H9 (cell line): ENCODE measurements around the gene SNTG2. TPM values are rescaled to one million over a fixed set of nuclear protein-coding genes. Genes with fewer than 3 reads are reported as not detected.

Experiments
- DNase-seq: peaks from one replicate; pipeline ENCODE4 v3.0.0-alpha.2; 2017
- H2AFZ ChIP-seq: one replicate; pipeline ENCODE4 v1.6.1; 2013; ENCODE audit warnings: mild to moderate bottlenecking, low read length, control low read depth, moderate library complexity
- H2AK5ac ChIP-seq: 2 replicates; pipeline ENCODE4 v1.6.1; 2013; ENCODE audit warnings: low read length, control low read depth, mixed read lengths; ENCODE audit not compliant: insufficient read length
- H2BK120ac ChIP-seq: one replicate; pipeline ENCODE4 v1.6.1; 2013; ENCODE audit warnings: low read depth, mild to moderate bottlenecking, low read length, control low read depth, inconsistent platforms; ENCODE audit not compliant: poor library complexity, severe bottlenecking
- H2BK12ac ChIP-seq: 2 replicates; pipeline ENCODE4 v1.6.1; 2013; ENCODE audit warnings: low read length, control low read depth, mixed read lengths, low read depth; ENCODE audit not compliant: insufficient read length
- H2BK15ac ChIP-seq: 2 replicates; pipeline ENCODE4 v1.6.1; 2013; ENCODE audit warnings: low read depth, low read length, control low read depth
- H2BK20ac ChIP-seq: one replicate; pipeline ENCODE4 v1.6.1; 2013; ENCODE audit warnings: low read depth, mild to moderate bottlenecking, low read length, control low read depth, inconsistent platforms; ENCODE audit not compliant: poor library complexity, severe bottlenecking
- H2BK5ac ChIP-seq: 2 replicates; pipeline ENCODE4 v1.6.1; 2013; ENCODE audit warnings: low read length, control low read depth, mixed read lengths; ENCODE audit not compliant: insufficient read length
- H3K14ac ChIP-seq: 2 replicates; pipeline ENCODE4 v1.6.1; 2013; ENCODE audit warnings: low read length, control low read depth; ENCODE audit not compliant: insufficient read depth
- H3K18ac ChIP-seq: 2 replicates; pipeline ENCODE4 v1.6.1; 2013; ENCODE audit warnings: low read depth, mild to moderate bottlenecking, mixed read lengths, low read length, control low read depth; ENCODE audit not compliant: insufficient read length
- H3K23ac ChIP-seq: 2 replicates; pipeline ENCODE4 v1.6.1; 2013; ENCODE audit warnings: low read length, control low read depth, mixed read lengths, low read depth; ENCODE audit not compliant: insufficient read length
- H3K23me2 ChIP-seq: 2 replicates; pipeline ENCODE4 v1.6.1; 2013; ENCODE audit warnings: low read depth, mild to moderate bottlenecking, mixed read lengths, low read length, control low read depth; ENCODE audit not compliant: insufficient read length, poor library complexity, severe bottlenecking
- H3K27ac ChIP-seq: 2 replicates; pipeline ENCODE4 v1.5.1; 2013; ENCODE audit warnings: low read length, control low read depth, mixed read lengths, low read depth; ENCODE audit not compliant: insufficient read length
- H3K27me3 ChIP-seq: 2 replicates; pipeline ENCODE4 v1.6.1; 2013; ENCODE audit warnings: low read length, control low read depth, inconsistent platforms; ENCODE audit not compliant: insufficient read depth
- H3K4ac ChIP-seq: 2 replicates; pipeline ENCODE4 v1.6.1; 2013; ENCODE audit warnings: low read depth, mild to moderate bottlenecking, control low read depth, inconsistent platforms, low read length, moderate library complexity
- H3K4me1 ChIP-seq: 2 replicates; pipeline ENCODE4 v1.6.1; 2013; ENCODE audit warnings: low read length, control low read depth, inconsistent platforms; ENCODE audit not compliant: insufficient read depth
- H3K4me2 ChIP-seq: 2 replicates; pipeline ENCODE4 v1.6.1; 2013; ENCODE audit warnings: low read length, control low read depth, mixed read lengths; ENCODE audit not compliant: insufficient read length, insufficient read depth
- H3K56ac ChIP-seq: 2 replicates; pipeline ENCODE4 v1.6.1; 2013; ENCODE audit warnings: low read depth, mild to moderate bottlenecking, mixed read lengths, low read length, control low read depth; ENCODE audit not compliant: insufficient read length
- H3K79me1 ChIP-seq: 2 replicates; pipeline ENCODE4 v1.6.1; 2013; ENCODE audit warnings: low read depth, mild to moderate bottlenecking, moderate library complexity, low read length, control low read depth, inconsistent platforms; ENCODE audit not compliant: insufficient read depth, poor library complexity, severe bottlenecking
- H3K79me2 ChIP-seq: 2 replicates; pipeline ENCODE4 v1.6.1; 2013; ENCODE audit warnings: low read length, control low read depth, inconsistent platforms; ENCODE audit not compliant: insufficient read depth
- H3K9ac ChIP-seq: 2 replicates; pipeline ENCODE4 v1.6.1; 2013; ENCODE audit warnings: low read length, control low read depth, mixed read lengths; ENCODE audit not compliant: insufficient read length; ENCODE audit errors: extremely low read depth
- H3K9me3 ChIP-seq: one replicate; pipeline ENCODE4 v1.6.1; 2013; ENCODE audit warnings: low read depth, low read length, inconsistent platforms; ENCODE audit not compliant: control insufficient read depth
- H3T11ph ChIP-seq: one replicate; pipeline ENCODE4 v1.6.1; 2013; ENCODE audit warnings: mild to moderate bottlenecking, low read length, control low read depth, inconsistent platforms
- H4K20me1 ChIP-seq: one replicate; pipeline ENCODE4 v1.6.1; 2013; ENCODE audit not compliant: control insufficient read depth, insufficient read length, insufficient read depth
- H4K5ac ChIP-seq: 2 replicates; pipeline ENCODE4 v1.6.1; 2013; ENCODE audit warnings: low read depth, mild to moderate bottlenecking, mixed read lengths, low read length, control low read depth; ENCODE audit not compliant: insufficient read length
- H4K8ac ChIP-seq: replicated peaks from 2 replicates; pipeline ENCODE4 v1.6.1; 2013; ENCODE audit warnings: low read length, control low read depth, mixed read lengths, low read depth; ENCODE audit not compliant: insufficient read length
- H4K91ac ChIP-seq: 2 replicates; pipeline ENCODE4 v1.6.1; 2013; ENCODE audit warnings: low read depth, mild to moderate bottlenecking, moderate library complexity, mixed read lengths, low read length, control low read depth; ENCODE audit not compliant: insufficient read length
- H3K27ac Mint-ChIP-seq, 3 experiments: 2 replicates in 2 of 3; 3 replicates in 1 of 3; pipeline ENCODE4 v1.8.0; 2020 to 2021; ENCODE audit warnings: mixed read lengths in 3 of 3, mild to moderate bottlenecking in 1 of 3, moderate library complexity in 1 of 3
- H3K27me3 Mint-ChIP-seq: 2 replicates; pipeline ENCODE4 v1.8.0; 2021; ENCODE audit warnings: low read depth, mild to moderate bottlenecking, moderate library complexity, mixed read lengths
- H3K36me3 Mint-ChIP-seq, 3 experiments: 2 replicates in 2 of 3; 3 replicates in 1 of 3; pipeline ENCODE4 v1.8.0; 2020 to 2021; ENCODE audit warnings: low read depth in 3 of 3, mixed read lengths in 3 of 3; ENCODE audit not compliant: insufficient read depth in 1 of 3
- H3K4me1 Mint-ChIP-seq, 2 experiments: 2 replicates each; pipeline ENCODE4 v1.8.0; 2020; ENCODE audit warnings: mixed read lengths in 2 of 2
- H3K4me3 Mint-ChIP-seq, 2 experiments: 2 replicates in 1 of 2; 3 replicates in 1 of 2; pipeline ENCODE4 v1.8.0; 2020 to 2021; ENCODE audit warnings: mild to moderate bottlenecking in 2 of 2, mixed read lengths in 2 of 2, moderate library complexity in 1 of 2
- H3K9me3 Mint-ChIP-seq, 2 experiments: 2 replicates in 1 of 2; 3 replicates in 1 of 2; pipeline ENCODE4 v1.8.0; 2020; ENCODE audit warnings: mild to moderate bottlenecking in 2 of 2, mixed read lengths in 2 of 2, moderate library complexity in 1 of 2
- WGBS: extraction: QIAGEN DNeasy Blood & Tissue Kit; methylation state at CpG from one replicate; pipeline ENCODE4 v1.1.7; 2013; ENCODE audit warnings: missing lambda C conversion rate, low lambda C conversion rate, mixed read lengths; ENCODE audit not compliant: insufficient read length; ENCODE audit errors: extremely low coverage; 5-methylcytosine and 5-hydroxymethylcytosine counted together
- total RNA-seq: library from RNA; stranded (reverse); gene quantifications from 2 replicates; pipeline ENCODE4 v1.2.1, GENCODE V29; 2021
- TF ChIP-seq, protein P1 (sequence below): fragments of 200-600 bp; sonication (generic); conservative IDR thresholded peaks from 3 replicates; pipeline ENCODE4 v1.8.0; 2021; ENCODE audit warnings: antibody characterized with exemption, mild to moderate bottlenecking

The SNTG2 gene
- total RNA-seq, 1 experiment from 2014 or later: 13.2 TPM

DNA sequence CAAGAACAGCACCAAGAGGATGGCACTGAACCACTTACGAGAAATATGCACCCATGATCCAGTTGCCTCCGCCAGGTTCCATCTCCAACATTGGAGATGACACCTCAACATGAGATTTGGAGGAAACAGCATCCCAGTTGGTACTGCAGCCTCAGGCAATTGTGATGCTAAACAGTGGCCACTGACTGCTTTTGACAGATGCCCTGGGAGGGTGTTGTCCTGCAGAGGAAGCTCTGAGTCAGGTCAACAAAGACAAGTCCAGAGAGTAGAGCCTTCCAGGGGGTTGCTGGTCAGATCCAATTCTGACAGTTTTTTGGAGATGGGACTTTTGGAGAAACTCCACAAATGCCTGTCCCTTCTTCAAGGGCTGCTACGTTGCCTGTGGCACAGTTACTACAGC is 82.4 kb downstream of the SNTG2 start:
- no peak overlapping the region for H3K56ac ChIP-seq
- H3K9me3 ChIP-seq: no peaks in the 10 kb centered on the region
- H3K23ac ChIP-seq: no peak overlapping the region
- H4K8ac ChIP-seq: no peak overlapping the region
- TF ChIP-seq, protein P1, sequence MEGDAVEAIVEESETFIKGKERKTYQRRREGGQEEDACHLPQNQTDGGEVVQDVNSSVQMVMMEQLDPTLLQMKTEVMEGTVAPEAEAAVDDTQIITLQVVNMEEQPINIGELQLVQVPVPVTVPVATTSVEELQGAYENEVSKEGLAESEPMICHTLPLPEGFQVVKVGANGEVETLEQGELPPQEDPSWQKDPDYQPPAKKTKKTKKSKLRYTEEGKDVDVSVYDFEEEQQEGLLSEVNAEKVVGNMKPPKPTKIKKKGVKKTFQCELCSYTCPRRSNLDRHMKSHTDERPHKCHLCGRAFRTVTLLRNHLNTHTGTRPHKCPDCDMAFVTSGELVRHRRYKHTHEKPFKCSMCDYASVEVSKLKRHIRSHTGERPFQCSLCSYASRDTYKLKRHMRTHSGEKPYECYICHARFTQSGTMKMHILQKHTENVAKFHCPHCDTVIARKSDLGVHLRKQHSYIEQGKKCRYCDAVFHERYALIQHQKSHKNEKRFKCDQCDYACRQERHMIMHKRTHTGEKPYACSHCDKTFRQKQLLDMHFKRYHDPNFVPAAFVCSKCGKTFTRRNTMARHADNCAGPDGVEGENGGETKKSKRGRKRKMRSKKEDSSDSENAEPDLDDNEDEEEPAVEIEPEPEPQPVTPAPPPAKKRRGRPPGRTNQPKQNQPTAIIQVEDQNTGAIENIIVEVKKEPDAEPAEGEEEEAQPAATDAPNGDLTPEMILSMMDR: no peak
- DNase-seq: no peak
- H3K4me1 ChIP-seq: peaks cover 6% of the 10 kb centered on the region
- peaks cover 4 to 11% of the 10 kb centered on the region in 2 experiments; a peak in 4 of 5 replicates for H3K9me3 Mint-ChIP-seq
- H4K91ac ChIP-seq: no peak overlapping the region
- H3K18ac ChIP-seq: no peak overlapping the region
- no peaks in the 10 kb centered on the region for H3K27me3 ChIP-seq
- H2AFZ ChIP-seq: no peak overlapping the region
- H2BK120ac ChIP-seq: no peak overlapping the region
- peaks cover 7 to 14% (median 8%) of the 10 kb centered on the region in 3 experiments for H3K36me3 Mint-ChIP-seq
- no peak overlapping the region for H2BK20ac ChIP-seq
- H3K4me2 ChIP-seq: no peak overlapping the region
- H4K5ac ChIP-seq: no peak overlapping the region
- H3K4ac ChIP-seq: no peak overlapping the region
- no peak overlapping the region for H3K27ac Mint-ChIP-seq
- H4K20me1 ChIP-seq: no peaks in the 10 kb centered on the region
- no peak overlapping the region for H2BK15ac ChIP-seq
- no peak overlapping the region for H2BK12ac ChIP-seq
- peaks cover 3% of the 10 kb centered on the region; the same call in 1 of the 2 replicates for H3K79me2 ChIP-seq
- H3K79me1 ChIP-seq: no peaks in the 10 kb centered on the region
- no peak overlapping the region for H2AK5ac ChIP-seq
- H3K4me3 Mint-ChIP-seq: no peak overlapping the region
- H3T11ph ChIP-seq: no peak overlapping the region
- peaks cover 27 to 43% of the 10 kb centered on the region in 2 experiments for H3K4me1 Mint-ChIP-seq
- no peak overlapping the region for H3K27ac ChIP-seq
- H3K9ac ChIP-seq: no peak overlapping the region
- peaks cover 2% of the 10 kb centered on the region; the same call in 1 of the 2 replicates for H3K27me3 Mint-ChIP-seq
- H3K14ac ChIP-seq: no peak overlapping the region
- no peaks in the 10 kb centered on the region for H3K23me2 ChIP-seq
- no peak overlapping the region for H2BK5ac ChIP-seq
- WGBS: no CpG with 5 or more reads among the region's 3 CpGs
